Neutrophil (primary cell): ENCODE results near the gene SLFN11.
"Not testable (repeated sequence)": the region's sequence is repeated elsewhere in the genome, so short reads cannot be mapped to it uniquely, and the experiment has no call there.

ENCODE experiments used
- H3K27ac ChIP-seq: fragments of 200-600 bp; sonication (generic); 2 replicates; pipeline ENCODE4 v1.5.1; 2016; ENCODE audit warnings: mild to moderate bottlenecking, moderate library complexity
- H3K27me3 ChIP-seq: fragments of 200-600 bp; sonication (generic); 2 replicates; pipeline ENCODE4 v1.6.0; 2016; ENCODE audit warnings: mild to moderate bottlenecking
- H3K36me3 ChIP-seq: fragments of 200-600 bp; sonication (generic); 2 replicates; pipeline ENCODE4 v1.5.1; 2017
- H3K4me1 ChIP-seq, 2 experiments: fragments of 200-600 bp in 1 of 2; sonication (generic) in 1 of 2; 1 replicate in 1 of 2; 2 replicates in 1 of 2; pipeline versions ENCODE4 v1.5.1 to v1.6.1; 2013 to 2016; ENCODE audit warnings: low read depth in 1 of 2, low read length in 1 of 2, mild to moderate bottlenecking in 1 of 2, moderate library complexity in 1 of 2; ENCODE audit not compliant: control insufficient read depth in 1 of 2, insufficient read depth in 1 of 2
- H3K4me3 ChIP-seq, 2 experiments: fragments of 200-600 bp in 1 of 2; sonication (generic) in 1 of 2; 1 replicate in 1 of 2; 2 replicates in 1 of 2; pipeline ENCODE4 v1.5.1; 2013 to 2016; ENCODE audit warnings: low read depth in 1 of 2, low read length in 1 of 2, mild to moderate bottlenecking in 1 of 2, moderate library complexity in 1 of 2
- H3K9me3 ChIP-seq: fragments of 200-600 bp; sonication (generic); 2 replicates; pipeline ENCODE4 v1.5.1; 2016
- CTCF ChIP-seq: fragments of 200-600 bp; sonication (generic); IDR thresholded peaks from 2 replicates; pipeline ENCODE4 v1.5.1; 2016; ENCODE audit warnings: antibody characterized with exemption

Gene SLFN11

GRCh38 chr17:35341411-35341992 is 31.9 kb downstream of the SLFN11 start:
- TF ChIP-seq CTCF = no peak
- Histone ChIP-seq H3K9me3 (no peaks in the 10 kb centered on the region), H3K27ac (no peak overlapping the region), H3K36me3 (no peaks in the 10 kb centered on the region), H3K4me3 (no peak overlapping the region), H3K4me1 (peaks cover 14 to 15% of the 10 kb centered on the region in 2 experiments), H3K27me3 (peaks cover 20% of the 10 kb centered on the region)

GRCh38 chr17:35338230-35338629 is 35.2 kb downstream of the SLFN11 start:
- no peaks in the 10 kb centered on the region for H3K9me3 ChIP-seq
- TF ChIP-seq CTCF = no peak
- no peaks in the 10 kb centered on the region for H3K36me3 ChIP-seq
- H3K4me1 ChIP-seq = no peaks in the 10 kb centered on the region
- H3K4me3 ChIP-seq = no peak overlapping the region
- peaks cover 9% of the 10 kb centered on the region for H3K27me3 ChIP-seq
- no peak overlapping the region for H3K27ac ChIP-seq

- Histone ChIP-seq H3K27ac (no peak overlapping the region), H3K36me3 (no peaks in the 10 kb centered on the region), H3K4me3 (no peak overlapping the region), H3K4me1 (no peaks in the 10 kb centered on the region), H3K9me3 (no peaks in the 10 kb centered on the region), H3K27me3 (peaks cover 5% of the 10 kb centered on the region)
- no peak for TF ChIP-seq CTCF
Observed at GRCh38 chr17:35337364-35337763, 36.1 kb downstream of the SLFN11 start.

GRCh38 chr17:35333578-35333977 is 39.8 kb downstream of the SLFN11 start:
- H3K9me3 ChIP-seq, H3K4me3 ChIP-seq, H3K36me3 ChIP-seq, H3K27ac ChIP-seq, H3K4me1 ChIP-seq: not testable (repeated sequence)
- H3K27me3 ChIP-seq = peaks cover 27% of the 10 kb centered on the region

- Histone ChIP-seq H3K36me3 (no peaks in the 10 kb centered on the region), H3K4me1 (no peaks in the 10 kb centered on the region), H3K27me3 (peaks cover 39% of the 10 kb centered on the region), H3K4me3 (no peak overlapping the region), H3K27ac (no peak overlapping the region), H3K9me3 (no peaks in the 10 kb centered on the region)
- no peak for TF ChIP-seq CTCF
Observed at GRCh38 chr17:35322749-35323148, 50.7 kb downstream of the SLFN11 start.

- Histone ChIP-seq H3K9me3 (no peaks in the 10 kb centered on the region), H3K36me3 (no peaks in the 10 kb centered on the region), H3K27me3 (peaks cover 21% of the 10 kb centered on the region), H3K27ac (no peak overlapping the region), H3K4me1 (peaks cover 13 to 18% of the 10 kb centered on the region in 2 experiments), H3K4me3 (no peak overlapping the region)
- no peak for TF ChIP-seq CTCF
Observed at GRCh38 chr17:35315971-35316370, 57.5 kb downstream of the SLFN11 start.
